ENCODE results near the gene PDGFB. TPM values are rescaled to one million over a fixed set of nuclear protein-coding genes. Genes with fewer than 3 reads are reported as not detected.

PDGFB gene
- total RNA-seq, 1 experiment from 2014 or later = 8.3 TPM

DNA sequence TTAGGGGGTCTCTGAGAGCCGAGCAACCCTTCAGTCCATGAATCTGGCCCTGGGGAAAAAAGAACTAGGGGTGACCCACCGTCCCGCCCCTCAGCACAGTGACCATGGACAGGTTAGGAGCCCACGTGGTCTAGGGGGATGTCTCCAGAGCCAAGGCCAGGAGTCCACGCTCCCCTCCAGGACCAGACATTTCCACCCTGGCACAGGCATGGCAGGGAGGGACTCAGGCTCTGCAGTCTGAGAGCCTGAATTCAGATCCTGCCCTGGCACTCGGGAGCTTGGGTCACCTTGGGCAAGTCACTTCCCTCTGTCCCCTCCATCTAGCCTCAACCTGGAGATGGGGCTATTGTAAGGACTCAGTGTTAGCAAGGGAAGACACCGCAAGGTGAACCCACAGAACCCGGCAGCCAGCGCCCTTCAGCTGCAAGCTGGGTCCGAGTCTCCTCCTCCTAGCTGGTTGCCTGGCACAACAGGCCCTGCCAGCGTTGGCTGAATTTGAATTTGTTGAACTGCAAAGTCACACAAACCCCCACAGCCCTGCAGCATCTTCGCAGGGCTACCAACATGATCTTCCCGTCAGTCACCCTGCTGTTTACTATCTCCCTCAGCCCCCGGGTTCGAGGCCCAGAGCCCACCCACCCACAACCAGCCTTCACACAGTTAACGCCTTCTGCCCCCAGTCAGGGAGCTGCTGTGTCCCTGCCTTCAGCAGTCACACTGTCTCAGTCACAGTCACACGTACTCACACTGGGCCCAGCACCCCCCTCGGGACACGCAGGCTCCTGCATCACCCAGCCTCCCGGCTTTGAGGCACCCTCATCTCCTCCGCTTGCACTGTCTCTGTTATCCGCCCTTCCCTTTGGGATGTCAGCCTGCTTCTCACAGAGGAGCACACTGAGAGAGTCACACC, 603 bp upstream of the PDGFB start:
- Mint-ChIP-seq H3K36me3 (ENCODE audit: insufficient read depth, unreplicated experiment) (peaks cover 37% of the 10 kb centered on the region), H3K27me3 (ENCODE audit: insufficient read depth, unreplicated experiment) (no peaks in the 10 kb centered on the region), H3K9me3 (ENCODE audit: unreplicated experiment) (no peaks in the 10 kb centered on the region), H3K27ac (ENCODE audit: unreplicated experiment) (no peak overlapping the region), H3K4me3 (ENCODE audit: unreplicated experiment) (peak overlapping the region; percentile 88), H3K4me1 (ENCODE audit: low read depth, unreplicated experiment) (peaks cover 14% of the 10 kb centered on the region)
- Histone ChIP-seq H3K27me3 (replicated peaks; ENCODE audit: control insufficient read depth, insufficient read depth, low read length) (no peaks in the 10 kb centered on the region), H3K4me1 (peaks cover 2% of the 10 kb centered on the region; the same call in 1 of the 2 replicates), H3K9me3 (no peaks in the 10 kb centered on the region), H3K36me3 (ENCODE audit: control insufficient read depth, insufficient read depth, low read length) (no peaks in the 10 kb centered on the region; the same call in none of the 2 replicates), H3K4me3 (ENCODE audit: low read depth, low read length) (peak overlapping the region; percentile 93)
- POLR2A ChIA-PET = interaction anchor here (0.9 kb wide), 1 partner anchor 73 kb away, joined by 3 read pairs; no protein-coding TSS in a partner anchor
- BruUV-seq (replicated peaks) = no TSS peak
- DNase-seq = no peak
- CTCF ChIA-PET = interaction anchor here (1.3 kb wide), 1 partner anchor 66 kb away, joined by 3 read pairs; no protein-coding TSS in a partner anchor
- no peak for TF ChIP-seq CTCF (IDR thresholded peaks at IDR 0.05; ENCODE audit: insufficient read depth in 1 of 2, low read depth in 1 of 2, low read length in 1 of 2, severe bottlenecking in 1 of 2, unreplicated experiment in 1 of 2)
- intact Hi-C loops (cut with micrococcal nuclease; ENCODE audit: unreplicated experiment) = no loop called here

DNA sequence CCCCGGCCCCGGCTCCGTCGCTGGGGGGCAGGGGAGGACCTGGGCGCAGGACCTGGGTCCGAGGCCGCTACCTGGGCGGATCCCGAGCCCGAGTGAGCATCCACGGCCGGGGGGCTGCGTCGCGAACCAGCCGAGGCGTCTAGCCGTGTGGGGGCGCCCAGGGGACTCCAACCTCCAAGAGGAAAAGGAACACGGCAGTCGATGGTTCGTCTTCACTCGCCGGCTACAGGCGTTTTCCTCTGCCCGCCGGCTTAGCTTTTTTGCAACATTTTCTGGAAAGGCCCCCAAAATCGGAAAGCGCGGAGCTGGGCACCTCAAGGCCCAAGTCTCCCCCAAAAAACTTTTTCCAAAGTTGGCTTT, 666 bp downstream of the PDGFB start:
- Histone ChIP-seq H3K9me3 (no peaks in the 10 kb centered on the region), H3K27me3 (replicated peaks; ENCODE audit: control insufficient read depth, insufficient read depth, low read length) (no peaks in the 10 kb centered on the region), H3K4me1 (peaks cover 12% of the 10 kb centered on the region), H3K36me3 (ENCODE audit: control insufficient read depth, insufficient read depth, low read length) (no peaks in the 10 kb centered on the region; the same call in none of the 2 replicates), H3K4me3 (ENCODE audit: low read depth, low read length) (peak overlapping the region; percentile 93)
- peak overlapping the region; percentile 88 for H3K4me3 Mint-ChIP-seq (ENCODE audit: unreplicated experiment)
- peaks cover 30% of the 10 kb centered on the region for H3K36me3 Mint-ChIP-seq (ENCODE audit: insufficient read depth, unreplicated experiment)
- DNase-seq = peak; percentile 53 to 55
- peaks cover 19% of the 10 kb centered on the region for H3K4me1 Mint-ChIP-seq (ENCODE audit: low read depth, unreplicated experiment)
- ChIA-PET POLR2A (interaction anchor here (0.6 to 1.1 kb wide), 2 partner anchors 67 to 1437 kb away, joined by 3 to 8 read pairs; partner anchors contain the start of gene GCAT), CTCF (interaction anchor here (0.6 kb wide), 1 partner anchor 28 kb away, joined by 3 read pairs; no protein-coding TSS in a partner anchor)
- H3K9me3 Mint-ChIP-seq (ENCODE audit: unreplicated experiment) = no peaks in the 10 kb centered on the region
- H3K27ac Mint-ChIP-seq (ENCODE audit: unreplicated experiment) = peak overlapping the region; percentile 87
- H3K27me3 Mint-ChIP-seq (ENCODE audit: insufficient read depth, unreplicated experiment) = no peaks in the 10 kb centered on the region
- intact Hi-C loops (cut with micrococcal nuclease; ENCODE audit: unreplicated experiment) = no loop called here
- peak in 1 of 2 experiments; percentile 7 for TF ChIP-seq CTCF (IDR thresholded peaks at IDR 0.05; ENCODE audit: insufficient read depth in 1 of 2, low read depth in 1 of 2, low read length in 1 of 2, severe bottlenecking in 1 of 2, unreplicated experiment in 1 of 2)
- BruUV-seq (replicated peaks) = no TSS peak

DNA sequence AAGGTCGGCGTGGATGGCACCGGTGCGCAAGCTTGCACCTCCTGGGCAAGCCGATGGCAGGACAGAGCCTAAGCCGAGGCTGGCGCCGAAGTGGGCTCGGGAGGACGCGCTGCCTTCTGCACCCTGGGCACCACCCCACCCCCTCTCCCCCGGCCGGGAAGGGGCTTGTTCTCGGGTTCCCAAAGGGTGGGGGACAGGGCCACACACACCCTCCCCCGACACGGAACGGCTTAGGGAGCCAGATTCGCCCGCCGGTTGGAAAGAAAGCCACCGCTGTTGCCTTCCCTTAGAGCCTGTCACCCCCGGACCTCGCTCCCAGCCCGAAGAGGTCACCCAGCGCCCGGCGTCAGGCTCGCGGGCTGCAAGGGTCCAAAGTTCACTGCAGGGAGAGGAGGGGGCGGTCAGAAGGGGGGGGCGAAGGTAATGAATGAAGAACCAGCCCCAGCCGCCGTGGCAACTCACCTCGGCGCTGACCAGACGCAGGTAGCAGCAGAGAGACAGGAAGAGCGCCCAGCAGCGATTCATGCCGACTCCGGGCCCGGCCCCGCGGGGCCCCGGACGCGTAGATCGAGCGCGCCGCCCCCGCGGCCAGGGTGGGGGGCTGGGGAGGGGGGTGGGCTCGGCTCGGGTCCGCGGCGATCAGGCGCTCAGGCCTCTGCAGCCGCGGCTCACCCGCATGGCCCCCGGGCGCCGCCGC, 1.2 kb downstream of the PDGFB start:
- peaks cover 30% of the 10 kb centered on the region for H3K36me3 Mint-ChIP-seq (ENCODE audit: insufficient read depth, unreplicated experiment)
- no peaks in the 10 kb centered on the region for H3K9me3 Mint-ChIP-seq (ENCODE audit: unreplicated experiment)
- no peaks in the 10 kb centered on the region for H3K9me3 ChIP-seq
- TF ChIP-seq CTCF (IDR thresholded peaks at IDR 0.05; ENCODE audit: insufficient read depth in 1 of 2, low read depth in 1 of 2, low read length in 1 of 2, severe bottlenecking in 1 of 2, unreplicated experiment in 1 of 2) = peak in 1 of 2 experiments; percentile 1
- ChIA-PET CTCF (interaction anchor here (0.6 kb wide), 1 partner anchor 28 kb away, joined by 3 read pairs; no protein-coding TSS in a partner anchor), POLR2A (interaction anchor here (1.1 to 1.3 kb wide), 2 partner anchors 29 to 68 kb away, joined by 5 to 8 read pairs; no protein-coding TSS in a partner anchor)
- DNase-seq = peak; percentile 85 to 89
- no peaks in the 10 kb centered on the region for H3K27me3 ChIP-seq (replicated peaks; ENCODE audit: control insufficient read depth, insufficient read depth, low read length)
- peak overlapping the region; percentile 88 for H3K4me3 Mint-ChIP-seq (ENCODE audit: unreplicated experiment)
- peak overlapping the region; percentile 93 for H3K4me3 ChIP-seq (ENCODE audit: low read depth, low read length)
- H3K4me1 ChIP-seq = peaks cover 12% of the 10 kb centered on the region
- H3K27me3 Mint-ChIP-seq (ENCODE audit: insufficient read depth, unreplicated experiment) = no peaks in the 10 kb centered on the region
- intact Hi-C loops (cut with micrococcal nuclease; ENCODE audit: unreplicated experiment) = loop anchor here (2.0 kb wide), 1 partner anchor 67 kb away; no protein-coding TSS in a partner anchor
- H3K4me1 Mint-ChIP-seq (ENCODE audit: low read depth, unreplicated experiment) = peaks cover 19% of the 10 kb centered on the region
- H3K36me3 ChIP-seq (ENCODE audit: control insufficient read depth, insufficient read depth, low read length) = no peaks in the 10 kb centered on the region; the same call in none of the 2 replicates
- BruUV-seq (replicated peaks) = TSS peak; percentile 33
- H3K27ac Mint-ChIP-seq (ENCODE audit: unreplicated experiment) = peak overlapping the region; percentile 87

Data from Caco-2 (cell line).